HG02588 (cell line): ENCODE measurements around the gene UNC119B.

Experiments used
- ATAC-seq: cut with Tn5 transposase; IDR thresholded peaks from one replicate; pipeline ENCODE4 v1.9.1; 2021; ENCODE audit warnings: mild to moderate bottlenecking, moderate library complexity; ENCODE audit not compliant: unreplicated experiment

Gene UNC119B

GRCh38 chr12:120761519-120761934, 51.3 kb downstream of the UNC119B start:
- ATAC-seq, result no peak

- no peak for ATAC-seq
Observed at GRCh38 chr12:120762086-120762485, 51.8 kb downstream of the UNC119B start.

GRCh38 chr12:120763250-120763649, 53.0 kb downstream of the UNC119B start:
- no peak for ATAC-seq

GRCh38 chr12:120764816-120765215, 54.6 kb downstream of the UNC119B start:
- no peak for ATAC-seq

- no peak for ATAC-seq
Observed at GRCh38 chr12:120766566-120766965, 56.3 kb downstream of the UNC119B start.

DNA sequence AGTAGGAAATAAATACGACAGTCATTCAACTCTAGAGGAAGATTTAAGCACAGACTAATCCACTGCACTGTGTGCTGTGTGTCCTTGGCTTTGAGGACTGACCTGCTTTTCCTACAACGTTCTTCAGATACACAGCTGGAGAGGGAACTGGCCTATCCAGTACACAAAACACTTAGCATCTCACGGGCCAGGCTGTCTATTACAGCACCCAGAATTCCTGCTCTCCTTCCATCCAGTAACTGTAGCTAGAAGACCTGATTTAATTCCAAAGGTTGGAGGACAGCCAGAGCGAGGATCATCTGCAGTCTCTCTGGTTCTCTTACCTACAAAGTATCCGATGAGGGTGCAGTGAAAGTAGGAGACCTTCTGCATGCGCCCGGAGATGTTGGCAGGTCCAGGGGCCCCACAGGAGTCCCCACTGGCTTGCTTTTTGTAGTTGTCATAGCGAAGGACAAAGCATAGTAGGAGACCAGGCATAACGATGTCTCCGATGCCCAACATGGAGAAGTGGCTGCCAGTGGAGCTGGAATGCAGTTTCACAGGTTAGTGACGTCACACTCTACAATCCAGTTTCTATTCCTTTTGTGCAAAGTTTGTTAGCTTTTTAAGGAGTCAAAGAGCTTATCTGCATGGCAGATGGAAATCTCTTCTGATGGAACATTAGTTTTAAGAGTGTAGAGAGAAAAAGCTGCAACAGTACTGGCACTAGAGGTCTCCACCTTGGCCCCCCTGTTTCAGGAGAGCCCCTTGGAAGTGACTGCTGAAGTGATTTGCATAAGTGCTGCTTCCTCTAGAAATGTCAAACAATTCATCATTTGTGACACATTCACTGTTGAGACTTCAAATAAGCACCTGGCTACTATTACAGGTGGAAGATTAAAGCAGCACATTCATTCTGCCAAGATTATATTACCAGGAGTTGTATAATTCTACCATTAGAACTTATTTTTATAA, 57.1 kb downstream of the UNC119B start:
- ATAC-seq, result no peak

DNA sequence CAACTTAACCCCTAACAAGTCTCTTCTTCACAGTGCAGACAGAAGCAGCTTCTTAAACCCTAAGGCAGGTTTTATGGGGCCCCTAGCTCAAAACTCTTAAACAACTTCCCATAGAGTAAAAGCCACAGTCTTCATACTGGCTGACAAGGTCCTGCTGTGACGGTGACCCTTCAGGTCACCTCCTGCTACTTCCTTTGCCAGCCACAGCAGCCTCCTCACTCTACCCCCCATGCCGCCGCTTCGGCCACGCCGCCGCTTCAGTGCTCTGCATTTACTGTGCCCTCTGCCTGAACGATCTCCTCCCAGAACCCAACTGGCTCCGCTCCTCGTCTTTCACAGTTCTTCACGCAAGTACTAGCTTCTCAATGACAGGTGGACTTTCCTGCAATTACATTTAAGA, 60.8 kb downstream of the UNC119B start:
- ATAC-seq, result no peak
